Ovary (tissue), 9 donors: Measurements from ENCODE around the gene RPRD1A. TPM values are rescaled to one million over a fixed set of nuclear protein-coding genes. Genes with fewer than 3 reads are reported as not detected.

Experiments
- DNase-seq, 5 donors: peaks; one replicate each; pipeline ENCODE4 v3.0.0-alpha.2; 2019 to 2020
- H3K27ac ChIP-seq, 2 donors: fragments of 200-600 bp; one replicate each; pipeline versions ENCODE4 v1.5.1 to v1.8.0; 2019 to 2022
- H3K27me3 ChIP-seq: fragments of 200-600 bp; one replicate; pipeline ENCODE4 v1.8.0; 2022
- H3K36me3 ChIP-seq: fragments of 200-600 bp; sonication (generic); one replicate; pipeline ENCODE4 v1.5.1; 2019
- H3K4me1 ChIP-seq: one replicate; pipeline ENCODE4 v1.8.1; 2013; ENCODE audit warnings: mild to moderate bottlenecking, moderate library complexity; ENCODE audit not compliant: insufficient read depth
- H3K4me3 ChIP-seq: fragments of 200-600 bp; sonication (generic); one replicate; pipeline ENCODE4 v1.5.1; 2017
- H3K9me3 ChIP-seq, 2 donors: fragments of 200-600 bp in 1 of 2; sonication (generic) in 1 of 2; one replicate each; pipeline versions ENCODE4 v1.5.1 to v1.8.1; 2013 to 2019; ENCODE audit warnings: mild to moderate bottlenecking in 1 of 2, moderate library complexity in 1 of 2
- CTCF ChIP-seq, 3 donors: fragments of 450-650 bp in 2 of 3; fragments of 200-600 bp in 1 of 3; IDR thresholded peaks; one replicate each; pipeline versions ENCODE4 v1.5.1 to v1.8.0; 2016 to 2022; ENCODE audit warnings: antibody characterized with exemption in 3 of 3, mild to moderate bottlenecking in 1 of 3
- EP300 ChIP-seq: sonication (generic); formaldehyde crosslinking; IDR thresholded peaks from one replicate; pipeline ENCODE4 v1.6.1; 2017; ENCODE audit warnings: antibody characterized with exemption
- POLR2A ChIP-seq: fragments of 450-650 bp; IDR thresholded peaks from one replicate; pipeline ENCODE4 v1.6.1; 2017; ENCODE audit warnings: antibody characterized with exemption, mild to moderate bottlenecking, moderate library complexity
- WGBS, 3 donors: extraction: QIAGEN DNeasy Blood & Tissue Kit in 1 of 3; methylation state at CpG; one replicate each; pipeline versions ENCODE4 v1.1.5 to v1.1.7; 2013 to 2017; 5-methylcytosine and 5-hydroxymethylcytosine counted together
- intact Hi-C, 4 donors: fragments of 100-400 bp; cut with DNase I; formaldehyde crosslinking; loops; one replicate each; pipeline versions ENCODE4 v1.11.0 to v1.15.1; 2022 to 2023
- polyA plus RNA-seq, 2 donors: library from polyadenylated mRNA; stranded (reverse); fragments of 200-250 nt in 1 of 2; fragments of 350-450 nt in 1 of 2; fragmentation: Illumina TruSeq in 1 of 2; extraction: RNeasy Lipid Tissue Mini Kit (QIAGEN cat#74804) in 1 of 2; gene quantifications; one replicate each; pipeline ENCODE4 v1.2.3, GENCODE V29; 2013 to 2014
- total RNA-seq, 7 donors: library from RNA; depleted of rRNA in 2 of 7; stranded (reverse); fragments of >200 nt in 2 of 7; fragmentation: NEBNext Ultra II Directional in 3 of 7; extraction: Animal tissue kit (Norgen Biotek cat#: 25700) in 3 of 7; gene quantifications; one replicate each; pipeline versions ENCODE4 v1.1.0 to v1.2.4, GENCODE V29; 2016 to 2023
- donor health status: DM: no; HTN: no; CAD: no; lungs with moderate emphysema.
- donor health status: DM: no; HTN: no; CAD: no.
- donor health status: Bipolar disorder and iron deficiency.
- donor health status: DM: yes; HTN: yes; CAD: no.
- donor health status: DM: no; HTN: no; CAD: no.
- donor health status: DM: yes; HTN: yes; CAD: no.

The RPRD1A gene
- total and polyA plus RNA-seq, 9 donors, result 19.3 to 56.8 (median 41.3) TPM

GRCh38 chr18:35982409-35983114, 84.8 kb downstream of the RPRD1A start:
- no peaks in the 10 kb centered on the region for H3K36me3 ChIP-seq
- intact Hi-C loops, result no loop called here

GRCh38 chr18:35979112-35979511, 88.2 kb downstream of the RPRD1A start:
- DNase-seq, result no peak
- H3K27me3 ChIP-seq, result no peaks in the 10 kb centered on the region
- no peak overlapping the region for H3K4me3 ChIP-seq
- H3K36me3 ChIP-seq, result no peaks in the 10 kb centered on the region
- H3K4me1 ChIP-seq, result no peaks in the 10 kb centered on the region
- intact Hi-C loops, result no loop called here
- no peak overlapping the region for H3K27ac ChIP-seq
- TF ChIP-seq POLR2A, result no peak
- TF ChIP-seq CTCF (IDR thresholded peaks at IDR 0.05), result no peak
- no peak for TF ChIP-seq EP300
- no peaks in the 10 kb centered on the region for H3K9me3 ChIP-seq

More at GRCh38 chr18:35982409-35983114, 84.8 kb downstream of the RPRD1A start:
- H3K4me3 ChIP-seq, result no peak overlapping the region
- no peaks in the 10 kb centered on the region for H3K4me1 ChIP-seq
- TF ChIP-seq POLR2A, result no peak
- no peak for TF ChIP-seq EP300
- no peak for TF ChIP-seq CTCF (IDR thresholded peaks at IDR 0.05)
- 82% methylated on average over 2 of the region's 2 CpGs for WGBS, 3 donors
- H3K9me3 ChIP-seq, result no peaks in the 10 kb centered on the region
- H3K27me3 ChIP-seq, result no peaks in the 10 kb centered on the region
- H3K27ac ChIP-seq, result no peak overlapping the region
- DNase-seq, result no peak

GRCh38 chr18:35974181-35974580, 93.2 kb downstream of the RPRD1A start:
- no peak overlapping the region for H3K4me3 ChIP-seq
- WGBS, 3 donors, result 77 to 87% (median 80%) methylated on average over 3 of the region's 3 CpGs
- H3K9me3 ChIP-seq, result no peaks in the 10 kb centered on the region
- no peak overlapping the region for H3K27ac ChIP-seq
- H3K36me3 ChIP-seq, result no peaks in the 10 kb centered on the region
- no peaks in the 10 kb centered on the region for H3K4me1 ChIP-seq
- DNase-seq, result no peak
- no peaks in the 10 kb centered on the region for H3K27me3 ChIP-seq
- no peak for TF ChIP-seq EP300
- TF ChIP-seq POLR2A, result no peak
- TF ChIP-seq CTCF (IDR thresholded peaks at IDR 0.05), result no peak
- intact Hi-C loops, result no loop called here

GRCh38 chr18:35973650-35974049, 93.7 kb downstream of the RPRD1A start:
- H3K4me3 ChIP-seq, result no peak overlapping the region
- H3K9me3 ChIP-seq, result no peaks in the 10 kb centered on the region
- H3K4me1 ChIP-seq, result no peaks in the 10 kb centered on the region
- H3K27ac ChIP-seq, result no peak overlapping the region
- no peaks in the 10 kb centered on the region for H3K27me3 ChIP-seq
- no peaks in the 10 kb centered on the region for H3K36me3 ChIP-seq
- 84 to 93% (median 89%) methylated on average over 12 of the region's 12 CpGs for WGBS, 3 donors
- DNase-seq, result no peak
- TF ChIP-seq EP300 (no peak), POLR2A (no peak), CTCF (IDR thresholded peaks at IDR 0.05) (no peak)
- intact Hi-C loops, result no loop called here
